SHP77 (cell line): ENCODE results near the gene MGST1.

ENCODE experiments used
- DNase-seq, 2 experiments: peaks; one replicate each; lab custom pipeline; 2025; lab: John Stamatoyannopoulos, UW

MGST1 gene, protein sequence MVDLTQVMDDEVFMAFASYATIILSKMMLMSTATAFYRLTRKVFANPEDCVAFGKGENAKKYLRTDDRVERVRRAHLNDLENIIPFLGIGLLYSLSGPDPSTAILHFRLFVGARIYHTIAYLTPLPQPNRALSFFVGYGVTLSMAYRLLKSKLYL

DNA sequence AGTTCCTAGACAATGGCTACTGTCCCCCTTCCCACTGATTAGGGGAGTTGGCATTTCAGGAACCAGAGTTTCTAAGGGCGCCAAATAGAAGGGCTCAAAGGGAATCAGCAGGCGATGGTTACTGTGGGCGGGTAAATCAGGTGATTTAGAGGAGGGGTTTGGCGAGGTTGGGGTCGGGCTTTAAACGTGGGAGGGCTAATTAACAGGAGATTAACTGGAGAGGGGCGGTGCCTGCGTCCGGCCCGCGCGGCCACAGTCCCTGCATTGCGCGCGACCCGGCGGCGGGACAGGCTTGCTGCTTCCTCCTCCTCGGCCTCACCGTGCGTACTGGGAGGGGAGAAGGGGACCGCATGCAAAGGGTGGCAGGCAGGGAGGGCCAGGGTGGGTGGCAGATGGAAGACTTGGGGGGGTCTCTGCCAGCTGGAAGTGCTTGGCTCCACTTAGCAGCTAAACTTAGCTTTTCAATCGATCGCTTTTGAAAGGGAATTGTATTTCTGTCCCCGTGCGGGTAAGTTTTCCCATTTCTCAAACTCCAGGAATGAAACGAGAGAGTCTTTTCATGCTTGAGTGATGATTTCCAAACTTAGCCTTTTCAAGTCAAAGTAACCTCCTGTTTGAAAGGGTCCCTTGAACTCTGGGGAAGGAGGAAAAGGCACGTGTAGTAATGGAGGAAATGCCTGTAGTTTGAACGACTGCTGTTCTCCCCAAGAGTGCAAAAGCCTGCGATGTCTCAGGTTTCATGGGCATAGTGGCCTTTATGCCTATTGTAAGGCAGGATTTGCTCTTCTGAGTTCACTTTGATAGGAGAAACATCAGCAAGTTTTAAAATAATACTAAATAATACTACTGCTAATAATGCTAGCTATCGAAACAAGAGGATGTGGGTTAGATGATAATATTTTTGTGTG, at the start of gene MGST1:
TSS of gene MGST1 (plus strand) at position 255 of the 908 bp plus-strand sequence. CDS start 6,608 bp downstream, outside the sequence.
- peak in 1 of 2 experiments; percentile 51 for DNase-seq

DNA sequence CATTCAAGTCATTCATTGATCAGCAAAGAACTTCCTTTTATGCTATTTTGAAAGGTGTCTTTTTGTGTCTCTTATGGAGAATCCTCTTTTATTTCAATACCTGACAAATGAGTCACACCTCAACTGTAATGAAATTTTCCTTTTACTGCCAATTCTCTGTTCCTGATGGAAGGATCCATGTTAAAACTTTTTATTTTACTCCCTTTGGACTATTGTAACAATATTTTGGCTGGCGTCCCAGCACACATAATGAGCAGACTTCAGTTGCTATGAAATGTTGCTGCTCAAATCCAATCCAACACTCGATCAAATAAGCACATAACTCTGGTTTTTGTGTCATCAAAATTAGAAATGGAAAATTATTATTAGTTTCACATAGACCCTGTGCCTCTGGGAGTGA, 48.0 kb upstream of the MGST1 start:
- DNase-seq: no peak

DNA sequence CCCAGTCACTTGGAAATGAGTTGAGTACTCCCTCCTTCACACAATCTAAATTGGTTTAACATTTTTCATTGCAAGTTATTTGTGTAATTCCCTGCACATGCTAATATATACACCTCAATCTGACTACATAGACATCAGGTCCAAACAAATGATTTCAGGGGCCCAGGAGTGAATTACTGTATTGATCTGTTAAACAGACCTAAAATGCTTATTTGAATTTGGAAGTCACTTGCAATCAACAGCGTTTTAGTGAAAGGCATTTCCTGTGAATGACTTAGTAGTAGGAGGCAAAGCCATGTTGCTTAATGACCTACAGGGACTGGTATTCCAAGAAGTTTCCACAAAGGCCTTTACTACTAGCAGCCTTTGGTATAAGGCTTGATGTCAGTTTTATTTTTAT, 47.3 kb upstream of the MGST1 start:
- DNase-seq: no peak

DNA sequence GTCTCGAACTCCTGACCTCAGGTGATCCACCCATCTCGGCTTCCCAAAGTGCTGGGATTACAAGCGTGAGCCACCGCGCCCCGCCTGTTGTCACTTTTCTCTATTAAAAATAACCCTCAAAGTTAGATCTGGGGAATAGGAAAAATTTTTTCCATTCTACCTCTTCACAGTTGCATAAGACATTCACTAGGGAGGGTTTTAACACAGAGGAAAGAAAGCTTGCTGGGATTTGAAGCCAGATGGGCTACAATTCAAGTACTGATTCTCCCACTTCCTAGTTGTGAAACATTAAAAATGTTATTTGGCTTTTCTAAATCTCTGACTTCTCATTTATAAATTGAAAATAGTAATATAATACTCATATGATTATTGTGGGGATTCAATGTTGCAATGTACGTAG, 46.7 kb upstream of the MGST1 start:
- DNase-seq: no peak

DNA sequence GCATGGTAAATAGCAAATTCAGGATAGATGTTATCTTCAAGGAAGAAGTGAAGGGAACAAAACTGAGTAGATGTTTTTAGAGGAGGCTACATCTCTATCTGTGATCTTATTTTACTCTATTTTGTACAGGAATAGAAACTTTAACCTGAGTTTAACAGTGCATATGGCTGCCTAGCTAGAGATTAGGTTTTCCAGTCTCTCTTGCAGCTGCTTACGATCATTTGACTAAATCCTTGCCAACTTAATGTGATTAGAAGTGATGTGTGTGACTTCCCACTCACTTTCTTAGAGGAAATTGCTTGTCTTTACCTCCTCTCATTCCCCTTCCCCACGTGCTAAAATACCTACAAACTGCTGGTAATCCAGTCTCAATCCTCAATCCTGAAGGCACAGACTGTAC, 43.5 kb upstream of the MGST1 start:
- DNase-seq: no peak

DNA sequence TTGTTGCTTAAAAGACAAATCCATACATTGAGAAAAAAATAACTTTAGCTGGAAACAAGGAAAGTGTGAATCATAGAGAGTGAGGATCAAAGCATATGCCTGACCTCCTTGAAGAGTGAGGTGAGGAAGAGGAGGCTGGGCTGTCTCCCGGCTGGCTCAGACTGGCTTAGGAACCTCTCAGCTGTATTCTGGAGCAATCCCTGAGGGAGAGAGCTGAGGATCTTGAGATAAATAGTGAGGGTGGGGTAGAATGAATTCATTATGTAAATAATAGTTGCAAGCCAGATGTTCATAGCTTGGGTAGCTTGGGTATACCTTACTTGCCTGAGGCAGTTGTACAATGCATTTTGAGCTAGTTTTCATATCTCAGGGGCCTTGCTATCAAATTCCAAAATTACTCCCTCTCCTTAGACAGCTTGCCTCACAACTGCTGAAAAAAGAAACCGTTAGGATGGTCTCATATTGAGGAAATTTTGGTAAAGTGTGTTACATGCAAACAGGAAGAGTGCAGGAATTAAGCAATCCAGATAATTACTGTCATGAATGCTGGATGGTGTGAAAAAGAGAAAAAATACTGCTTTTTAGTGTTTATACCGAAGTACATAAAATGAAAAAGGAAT, 39.5 kb upstream of the MGST1 start:
- no peak for DNase-seq

DNA sequence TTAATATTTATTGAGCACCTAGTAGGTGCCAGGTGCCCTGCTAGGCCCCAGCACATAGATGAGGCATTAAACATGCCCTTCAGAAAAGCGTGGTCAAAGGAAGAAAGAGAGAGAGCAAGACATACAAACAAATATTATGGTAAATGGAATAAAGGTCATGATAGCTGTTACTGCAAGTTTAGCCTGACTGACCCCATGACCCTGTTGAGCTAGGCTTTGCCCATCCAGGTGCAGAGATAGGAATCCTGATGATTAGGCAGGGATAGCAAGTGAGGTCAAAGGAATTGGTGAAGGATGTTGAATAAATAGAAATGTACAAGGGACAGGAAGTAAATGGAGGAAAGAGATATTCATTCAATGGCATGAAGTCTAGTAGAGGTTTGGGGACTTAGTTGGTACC, 36.5 kb upstream of the MGST1 start:
- no peak for DNase-seq

DNA sequence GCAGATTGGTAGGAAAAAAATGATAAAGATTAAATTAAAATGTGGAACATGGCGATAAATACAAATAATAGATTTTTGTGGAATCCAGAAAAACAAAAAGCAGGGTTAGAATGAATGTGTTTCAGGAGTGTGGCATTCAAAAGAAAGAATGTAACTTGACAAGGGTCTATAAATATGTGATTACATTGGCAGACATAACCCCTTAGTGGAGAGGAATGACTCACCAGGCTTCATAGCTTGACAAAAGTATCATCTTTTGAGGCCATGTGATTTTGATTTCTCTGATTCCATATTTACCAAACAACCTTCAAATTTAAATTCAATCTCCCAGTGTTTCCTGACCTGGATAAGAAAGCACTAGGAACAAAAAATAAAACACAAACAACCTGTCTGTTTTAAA, 24.4 kb upstream of the MGST1 start:
- DNase-seq: no peak

DNA sequence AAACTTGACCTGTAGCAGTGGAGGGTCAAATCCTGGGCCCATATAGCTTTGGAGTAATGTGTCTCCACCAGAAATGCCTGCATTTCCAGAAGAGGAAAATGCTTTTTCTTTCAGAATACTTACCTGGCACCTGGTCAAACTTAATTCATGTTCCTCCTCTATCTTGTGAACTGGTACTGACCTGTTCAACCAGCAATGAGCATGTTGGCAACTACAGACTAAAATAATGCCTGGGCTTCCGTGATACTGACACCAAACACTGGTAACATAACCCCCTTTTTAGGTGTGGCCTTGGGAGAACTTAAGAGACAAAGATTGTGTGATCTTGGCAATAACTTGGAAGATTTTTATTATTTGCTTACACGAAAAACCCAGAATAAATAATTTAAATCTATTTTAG, 23.8 kb upstream of the MGST1 start:
- DNase-seq: no peak

DNA sequence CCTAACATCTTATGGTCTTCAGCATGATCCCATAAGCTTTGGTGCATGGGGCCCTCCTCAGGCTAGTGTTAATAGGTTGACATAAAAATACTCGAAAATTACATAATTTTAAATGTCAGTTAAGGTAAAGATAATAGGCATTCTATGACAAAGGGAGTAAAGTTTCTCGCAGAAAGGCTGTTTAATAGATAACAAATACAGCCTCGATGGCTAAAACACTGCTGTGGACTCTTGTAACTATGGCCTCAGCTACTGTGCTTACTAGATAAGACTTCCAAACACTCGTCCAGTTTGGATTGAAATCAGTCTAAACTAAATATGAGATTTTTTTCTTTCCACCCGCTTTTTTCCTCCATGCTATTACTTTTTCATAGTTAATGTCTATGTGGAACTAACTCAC, 23.2 kb upstream of the MGST1 start:
- DNase-seq: no peak

DNA sequence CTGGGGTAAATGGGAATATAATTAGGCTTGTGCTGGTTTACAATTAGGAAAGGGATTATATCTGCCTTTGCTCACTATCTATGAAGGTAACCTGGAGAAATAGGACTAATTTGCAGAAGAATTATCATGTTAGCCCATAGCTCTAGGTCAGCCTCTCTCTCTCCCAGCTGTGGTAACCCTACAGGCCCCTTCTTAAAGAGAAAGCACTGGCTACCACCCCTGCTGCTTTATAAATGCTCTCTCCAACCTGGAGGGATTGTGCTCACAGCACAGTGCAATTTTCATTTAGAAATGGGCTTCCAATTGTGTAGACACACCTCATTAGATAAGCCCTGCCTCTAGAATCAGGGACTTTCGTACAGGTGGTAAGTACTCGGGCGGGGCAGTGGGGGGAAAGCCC, 22.7 kb upstream of the MGST1 start:
- no peak for DNase-seq

DNA sequence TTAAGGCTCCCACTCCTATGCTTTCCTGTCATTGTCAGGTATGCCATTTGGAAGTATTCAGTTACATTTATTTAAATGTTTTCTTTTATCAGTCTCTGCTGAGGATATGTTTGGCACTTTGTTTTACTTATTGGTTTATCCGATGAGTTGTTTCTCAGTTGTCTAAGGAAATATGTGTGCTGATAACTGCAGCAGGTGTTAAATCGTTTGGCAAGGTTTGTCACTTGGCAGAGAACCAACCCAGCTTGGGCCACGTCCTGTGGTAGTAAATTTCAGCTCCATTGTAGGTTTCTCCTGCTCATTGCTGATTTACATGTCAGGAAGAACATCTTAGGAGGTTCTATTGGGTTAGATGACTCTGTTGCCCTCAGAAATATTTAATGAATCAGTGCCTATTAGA, 22.0 kb upstream of the MGST1 start:
- no peak for DNase-seq

DNA sequence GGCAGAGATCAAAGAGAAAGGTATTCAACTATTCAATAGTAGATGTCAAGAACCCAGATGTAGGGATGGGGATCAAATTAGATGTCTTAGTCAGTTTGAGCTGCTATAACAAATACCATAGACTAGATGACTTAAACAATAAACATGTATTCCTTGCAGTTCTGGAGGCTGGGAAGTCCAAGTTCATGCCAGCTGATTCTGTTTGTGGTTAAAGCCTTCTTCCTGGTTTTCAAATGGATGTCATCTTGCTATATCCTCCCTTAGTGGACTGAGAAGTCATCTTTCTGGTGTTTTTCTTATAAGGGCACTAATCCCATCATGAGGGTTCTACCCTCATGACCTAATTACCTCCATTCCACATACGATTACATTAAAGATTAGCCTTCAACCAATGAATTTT, 19.5 kb upstream of the MGST1 start:
- no peak for DNase-seq

DNA sequence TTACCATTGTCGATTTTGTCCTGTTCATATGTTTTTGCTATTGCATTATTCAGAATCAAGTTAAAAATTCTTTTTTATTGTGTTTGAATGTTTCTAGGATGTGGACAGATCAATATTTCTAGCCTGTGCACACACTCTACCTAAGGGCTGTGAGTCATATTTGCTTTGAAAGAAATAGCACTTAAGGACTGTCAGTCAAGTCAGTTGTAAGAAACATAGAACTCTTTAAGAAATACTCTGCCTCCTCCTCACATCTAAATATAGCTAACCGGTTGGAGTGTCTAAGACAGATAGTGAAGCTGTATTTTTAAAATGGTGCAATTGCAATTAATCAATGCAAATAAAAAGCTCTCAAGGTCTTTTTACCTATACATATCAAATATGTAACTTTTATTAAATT, 17.9 kb upstream of the MGST1 start:
- no peak for DNase-seq

DNA sequence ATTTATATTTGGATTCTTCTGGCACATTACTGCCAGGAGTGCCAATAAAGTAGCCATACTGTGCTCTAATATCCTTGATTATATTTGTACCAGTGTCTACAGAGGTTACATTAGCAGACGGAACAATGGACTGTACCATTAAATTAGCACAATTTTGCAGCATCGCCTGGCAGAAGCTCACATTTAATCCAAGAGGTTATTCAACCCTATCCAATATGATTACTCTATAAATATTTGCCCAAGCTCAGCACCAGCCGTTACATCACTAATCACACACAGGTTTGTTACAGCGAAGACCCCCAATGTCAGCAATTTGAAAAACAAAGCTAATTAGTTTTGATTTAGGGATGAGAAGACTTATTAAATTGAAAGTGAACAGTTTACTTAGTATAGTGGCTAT, 16.9 kb upstream of the MGST1 start:
- DNase-seq: peak; percentile 66 to 67

DNA sequence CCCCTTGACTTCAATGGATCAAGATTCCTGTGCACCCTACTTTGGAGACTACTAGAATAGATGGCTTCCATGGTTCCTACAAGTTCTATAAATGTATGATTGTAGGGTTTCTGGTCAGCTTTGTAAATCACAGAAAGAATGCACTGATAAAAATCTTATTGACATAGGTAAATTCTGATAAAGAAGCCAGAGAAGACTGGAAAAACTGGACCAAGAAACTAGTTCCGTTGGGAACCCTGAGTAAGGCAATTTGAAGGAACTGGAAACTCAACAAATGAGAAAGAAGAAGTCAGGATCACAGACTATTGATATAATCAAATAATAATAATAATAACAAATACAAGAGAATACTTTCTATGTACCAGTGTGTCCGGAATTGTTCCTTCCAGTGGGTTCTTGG, 15.4 kb upstream of the MGST1 start:
- no peak for DNase-seq

DNA sequence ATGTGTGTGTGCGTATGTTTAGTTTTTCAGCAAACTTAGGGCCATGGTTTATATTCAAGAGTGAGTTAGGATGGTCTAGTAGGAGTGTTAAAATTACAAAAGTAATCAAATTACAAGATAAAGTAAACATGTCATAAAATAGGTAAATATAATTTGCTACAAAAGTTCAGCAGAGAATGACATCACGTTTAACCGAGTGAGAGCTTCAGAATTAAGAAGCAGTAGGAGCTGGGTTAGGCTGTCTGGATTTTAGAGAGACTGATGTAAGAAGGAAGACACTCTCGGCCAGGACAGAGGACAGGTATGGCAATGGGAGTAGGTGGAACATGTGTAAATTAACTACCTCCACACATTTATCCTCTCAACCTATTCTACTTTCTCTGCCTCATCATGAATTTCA, 11.6 kb upstream of the MGST1 start:
- DNase-seq: no peak

DNA sequence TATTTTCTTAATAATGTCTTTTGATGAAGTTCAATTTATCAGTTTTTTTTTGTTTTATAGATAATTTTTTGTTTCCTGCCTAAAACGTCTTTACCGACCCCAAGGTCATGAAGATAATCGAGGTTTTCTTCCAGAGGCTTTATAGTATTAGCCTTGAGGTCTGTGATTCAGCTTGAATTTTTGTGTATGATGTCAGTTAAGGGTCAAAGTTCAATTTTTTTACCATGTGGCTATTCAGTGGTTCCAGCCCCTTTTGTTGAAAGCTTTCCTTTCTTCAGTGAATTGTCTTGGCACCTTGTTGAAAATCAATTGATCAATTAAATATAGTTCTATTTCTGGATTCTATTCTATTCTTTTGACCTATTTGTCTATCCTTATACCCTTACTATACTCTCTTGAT, 3.2 kb upstream of the MGST1 start:
- no peak for DNase-seq

DNA sequence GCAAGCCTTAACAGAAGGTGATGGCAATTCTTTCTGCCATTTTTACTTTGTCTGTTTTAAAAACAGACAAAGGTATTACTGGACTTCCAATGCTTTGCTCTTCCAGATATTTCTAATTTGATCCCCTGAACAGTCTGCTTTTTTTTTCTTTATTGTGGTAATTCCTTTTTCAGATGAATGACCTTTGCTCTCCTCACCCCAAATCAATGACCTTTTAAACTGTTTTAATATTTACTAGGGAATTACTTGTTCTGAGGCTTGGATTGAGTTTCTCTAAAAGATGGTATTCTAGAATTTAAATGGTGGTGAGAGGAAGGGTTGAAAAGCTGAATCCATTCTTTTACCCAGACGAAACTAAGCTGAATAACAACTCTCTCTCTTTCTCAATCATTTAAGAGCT, 2.3 kb upstream of the MGST1 start:
- no peak for DNase-seq

DNA sequence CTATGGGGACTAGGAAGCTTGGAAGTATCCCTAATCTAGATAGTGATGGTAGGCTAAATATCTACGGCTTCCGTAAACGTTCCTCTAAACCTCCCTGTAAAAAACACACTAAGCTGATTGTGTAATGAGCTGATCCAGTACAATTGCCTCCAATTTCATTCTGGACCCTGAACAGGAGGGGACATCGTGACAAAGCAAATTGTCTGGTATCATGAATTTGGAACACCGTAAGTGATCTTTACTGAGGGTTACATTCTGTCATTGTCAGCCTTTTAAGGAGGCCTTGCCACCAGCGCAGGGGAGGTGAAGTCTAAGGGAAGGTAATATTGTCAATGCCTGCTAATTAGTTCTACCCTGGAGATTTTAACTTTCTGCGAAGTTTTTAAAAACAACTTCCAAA, 487 bp upstream of the MGST1 start:
- no peak for DNase-seq

DNA sequence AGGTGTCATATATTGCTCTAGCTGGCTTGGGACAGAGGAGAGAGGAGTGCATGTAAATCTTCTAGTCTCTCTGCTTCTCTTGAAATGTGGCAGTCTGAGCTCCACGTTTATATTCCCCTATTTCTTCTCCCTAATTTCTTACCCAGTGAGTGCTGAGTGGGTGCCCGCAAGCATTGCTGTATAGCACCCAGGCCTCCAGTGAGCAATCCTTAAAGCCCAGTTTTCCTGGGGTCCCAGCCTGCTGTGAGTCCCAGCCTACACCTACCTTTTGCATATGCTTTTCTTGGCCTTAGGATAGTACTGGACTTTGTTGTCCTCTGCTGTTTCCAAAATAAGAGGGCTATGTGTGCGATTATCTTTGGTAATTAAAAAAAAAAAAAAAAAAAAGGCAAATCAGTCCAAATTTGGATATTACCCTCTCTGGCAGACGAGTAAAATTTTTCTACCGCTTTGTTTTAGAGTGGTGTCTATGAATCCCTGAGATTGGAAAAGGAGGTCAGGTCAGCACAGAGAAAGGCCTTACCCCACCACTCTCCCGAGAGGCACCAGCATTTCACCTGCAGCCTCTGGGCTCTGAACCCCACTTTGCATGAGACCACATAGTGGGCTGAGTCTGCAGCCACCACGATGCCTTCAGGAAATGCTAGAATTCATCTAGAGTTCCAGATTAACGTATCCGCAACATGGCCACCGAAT, 1.1 kb downstream of the MGST1 start:
- DNase-seq: no peak

DNA sequence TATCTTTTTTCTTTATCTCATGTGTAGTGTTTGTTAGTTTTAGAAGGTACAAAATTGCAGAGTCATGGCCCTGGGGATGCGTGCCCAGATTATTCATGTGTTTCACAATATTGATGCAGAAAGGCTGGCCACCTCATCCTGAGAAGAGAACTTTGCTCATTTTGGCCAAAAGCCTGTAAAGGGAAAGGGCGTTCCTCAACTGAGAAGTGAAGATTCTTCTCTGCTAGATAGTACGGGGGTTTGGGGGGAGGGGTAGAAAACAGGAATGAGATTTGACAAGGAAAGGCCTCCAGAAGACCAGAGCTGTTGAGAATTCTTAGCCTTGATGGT, 1.7 kb downstream of the MGST1 start:
- DNase-seq: no peak

DNA sequence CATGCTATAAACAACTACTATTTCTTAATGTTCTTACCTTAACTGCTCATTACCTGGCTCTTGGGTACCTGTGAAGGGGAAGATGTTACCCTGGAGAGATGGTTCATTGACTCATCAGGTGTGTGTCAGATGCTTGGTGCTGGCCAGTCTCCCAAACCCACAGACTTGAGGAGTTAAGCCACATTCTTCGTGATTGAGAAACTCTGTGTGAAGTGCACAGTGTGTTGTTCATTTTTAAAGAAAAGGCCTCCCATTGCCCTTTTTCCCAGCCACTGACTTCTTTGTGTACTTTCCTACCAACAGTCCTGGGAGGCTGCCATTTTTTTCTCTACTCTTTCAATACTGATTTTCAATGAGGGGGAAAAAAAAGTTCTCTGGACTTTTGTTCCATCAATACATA, 3.2 kb downstream of the MGST1 start:
- no peak for DNase-seq
